CD4-positive, alpha-beta T cell (primary cell): ENCODE data around the gene SYCE3. TPM values are rescaled to one million over a fixed set of nuclear protein-coding genes. Genes with fewer than 3 reads are reported as not detected.
A peak's percentile ranks its signal among the peaks of the same experiment; 100 is the strongest.

Source experiments
- ATAC-seq: fragments of 200-7000 bp; cut with Tn5 transposase; one replicate; pipeline ENCODE4 v1.10.0; 2022; ENCODE audit warnings: mild to moderate bottlenecking; ENCODE audit not compliant: poor library complexity
- CTCF ChIA-PET: fragments of 350-600 bp; sonication (Branson Sonifier 250); formaldehyde crosslinking; loops from one replicate; lab custom pipeline; 2021; ENCODE audit warnings: antibody characterized with exemption, inconsistent platforms; lab: Charles Lee
- POLR2A ChIA-PET: fragments of 350-600 bp; sonication (Branson Sonifier 250); formaldehyde crosslinking; loops from one replicate; lab custom pipeline; 2021; ENCODE audit warnings: antibody characterized with exemption, inconsistent platforms; lab: Charles Lee
- DNase-seq, 14 experiments: peaks; one replicate each; pipeline ENCODE4 v3.0.0-alpha.2; 2013 to 2020; ENCODE audit warnings: mixed read lengths in 2 of 14
- H3K27ac ChIP-seq, 2 donors: one replicate each; pipeline versions ENCODE4 v1.5.1 to v1.7.0; 2013; ENCODE audit warnings: low read length in 2 of 2, low read depth in 1 of 2, mild to moderate bottlenecking in 1 of 2
- H3K27me3 ChIP-seq, 2 experiments: 1 replicate in 1 of 2; 2 replicates in 1 of 2; pipeline versions ENCODE4 v1.6.1 to v1.7.0; 2013; ENCODE audit warnings: low read length in 2 of 2, control low read depth in 1 of 2, mild to moderate bottlenecking in 1 of 2, moderate library complexity in 1 of 2; ENCODE audit not compliant: insufficient read depth in 2 of 2, control insufficient read depth in 1 of 2
- H3K36me3 ChIP-seq: one replicate; pipeline ENCODE4 v1.6.1; 2013; ENCODE audit warnings: low read length, control low read depth; ENCODE audit not compliant: insufficient read depth
- H3K4me1 ChIP-seq: one replicate; pipeline ENCODE4 v1.6.1; 2013; ENCODE audit warnings: low read length, control low read depth; ENCODE audit not compliant: insufficient read depth
- H3K4me3 ChIP-seq: one replicate; pipeline ENCODE4 v1.5.1; 2013; ENCODE audit warnings: mild to moderate bottlenecking, low read length, moderate library complexity
- H3K9me3 ChIP-seq, 2 experiments: 1 replicate in 1 of 2; 2 replicates in 1 of 2; pipeline versions ENCODE4 v1.6.1 to v1.7.0; 2013; ENCODE audit warnings: low read length in 2 of 2, mild to moderate bottlenecking in 2 of 2, control low read depth in 1 of 2, moderate library complexity in 1 of 2; ENCODE audit not compliant: control insufficient read depth in 1 of 2, insufficient read depth in 1 of 2
- H3K27ac Mint-ChIP-seq: one replicate; pipeline ENCODE4 v1.8.0; 2020; ENCODE audit warnings: mixed read lengths
- H3K27me3 Mint-ChIP-seq: one replicate; pipeline ENCODE4 v1.8.0; 2021; ENCODE audit warnings: mixed read lengths
- H3K36me3 Mint-ChIP-seq: one replicate; pipeline ENCODE4 v1.8.0; 2021; ENCODE audit warnings: low read depth, mixed read lengths
- H3K4me1 Mint-ChIP-seq: one replicate; pipeline ENCODE4 v1.8.0; 2021; ENCODE audit warnings: low read depth, mixed read lengths
- H3K4me3 Mint-ChIP-seq: one replicate; pipeline ENCODE4 v1.8.0; 2020; ENCODE audit warnings: mild to moderate bottlenecking, mixed read lengths
- H3K9me3 Mint-ChIP-seq: one replicate; pipeline ENCODE4 v1.8.0; 2020; ENCODE audit warnings: mixed read lengths
- intact Hi-C, 2 experiments: fragments of 100-400 bp; cut with DNase I in 1 of 2; cut with micrococcal nuclease in 1 of 2; formaldehyde crosslinking; loops; one replicate each; pipeline versions ENCODE4 v1.15.1 to v1.9.0; 2023 to 2025; cut with DNase I, micrococcal nuclease
- total RNA-seq, 174 experiments: library from RNA in 2 of 174; stranded (reverse) in 2 of 174; gene quantifications; one replicate each; pipeline ENCODE4 v1.2.3 and lab custom pipeline; 2021 to 2026
- TF ChIP-seq, protein P1 (sequence below): fragments of 200-600 bp; IDR thresholded peaks from one replicate; pipeline ENCODE4 v1.8.0; 2022; ENCODE audit warnings: antibody characterized with exemption, mild to moderate bottlenecking

Gene SYCE3
- total RNA-seq, 2 experiments from 2014 or later, result not detected

- peaks cover 45% of the 10 kb centered on the region for H3K4me1 Mint-ChIP-seq
- Histone ChIP-seq H3K27ac (peak overlapping the region; percentile 90 to 98), H3K4me1 (peaks cover 77% of the 10 kb centered on the region), H3K27me3 (no peaks in the 10 kb centered on the region), H3K4me3 (peak overlapping the region; percentile 80), H3K36me3 (no peaks in the 10 kb centered on the region), H3K9me3 (no peaks in the 10 kb centered on the region)
- ATAC-seq, result no peak
- ChIA-PET POLR2A (interaction anchor here (0.6 to 2.4 kb wide), 5 partner anchors 9 to 32 kb away, joined by 3 to 15 read pairs (median 8); partner anchors contain the start of genes KLHDC7B, LMF2, NCAPH2 and SYCE3), CTCF (no interaction called here)
- no peaks in the 10 kb centered on the region for H3K9me3 Mint-ChIP-seq
- TF ChIP-seq, protein P1, sequence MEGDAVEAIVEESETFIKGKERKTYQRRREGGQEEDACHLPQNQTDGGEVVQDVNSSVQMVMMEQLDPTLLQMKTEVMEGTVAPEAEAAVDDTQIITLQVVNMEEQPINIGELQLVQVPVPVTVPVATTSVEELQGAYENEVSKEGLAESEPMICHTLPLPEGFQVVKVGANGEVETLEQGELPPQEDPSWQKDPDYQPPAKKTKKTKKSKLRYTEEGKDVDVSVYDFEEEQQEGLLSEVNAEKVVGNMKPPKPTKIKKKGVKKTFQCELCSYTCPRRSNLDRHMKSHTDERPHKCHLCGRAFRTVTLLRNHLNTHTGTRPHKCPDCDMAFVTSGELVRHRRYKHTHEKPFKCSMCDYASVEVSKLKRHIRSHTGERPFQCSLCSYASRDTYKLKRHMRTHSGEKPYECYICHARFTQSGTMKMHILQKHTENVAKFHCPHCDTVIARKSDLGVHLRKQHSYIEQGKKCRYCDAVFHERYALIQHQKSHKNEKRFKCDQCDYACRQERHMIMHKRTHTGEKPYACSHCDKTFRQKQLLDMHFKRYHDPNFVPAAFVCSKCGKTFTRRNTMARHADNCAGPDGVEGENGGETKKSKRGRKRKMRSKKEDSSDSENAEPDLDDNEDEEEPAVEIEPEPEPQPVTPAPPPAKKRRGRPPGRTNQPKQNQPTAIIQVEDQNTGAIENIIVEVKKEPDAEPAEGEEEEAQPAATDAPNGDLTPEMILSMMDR, result no peak
- H3K4me3 Mint-ChIP-seq, result peak overlapping the region; percentile 78
- intact Hi-C loops, result loop anchor here in 1 of 2 experiments (2.0 kb wide), 1 partner anchor 14 kb away; the partner anchor contains the start of gene KLHDC7B
- peak in 1 of 14 experiments; percentile 34 for DNase-seq
- peaks cover 13% of the 10 kb centered on the region for H3K27me3 Mint-ChIP-seq
- peak overlapping the region; percentile 88 for H3K27ac Mint-ChIP-seq
- H3K36me3 Mint-ChIP-seq, result peaks cover 4% of the 10 kb centered on the region
These were observed 32.2 kb downstream of the SYCE3 start for GRCh38 chr22:50530580-50530876.

GRCh38 chr22:50529897-50530579, 32.7 kb downstream of the SYCE3 start, which contains the start of gene TYMP:
TSS of gene TYMP (minus strand) at chr22:50530012. CDS start at chr22:50529709, 303 bp downstream.
- Histone ChIP-seq H3K4me1 (peaks cover 77% of the 10 kb centered on the region), H3K27ac (peak within 1 kb of the TSS; percentile 90 to 98)
- POLR2A ChIA-PET, result interaction anchor here (1.0 to 6.7 kb wide), 8 partner anchors 8 to 91 kb away, joined by 3 to 258 read pairs (median 8); partner anchors contain the start of genes CHKB, KLHDC7B, LMF2 and NCAPH2

GRCh38 chr22:50529416-50529896, 33.3 kb downstream of the SYCE3 start:
- Histone ChIP-seq H3K27me3 (no peaks in the 10 kb centered on the region), H3K4me1 (peaks cover 82% of the 10 kb centered on the region), H3K27ac (peak overlapping the region; percentile 21 to 74), H3K4me3 (peak overlapping the region; percentile 80), H3K36me3 (no peaks in the 10 kb centered on the region), H3K9me3 (no peaks in the 10 kb centered on the region)
- Mint-ChIP-seq H3K27ac (no peak overlapping the region), H3K27me3 (peaks cover 13% of the 10 kb centered on the region), H3K4me1 (peaks cover 48% of the 10 kb centered on the region), H3K4me3 (peak overlapping the region; percentile 48), H3K36me3 (peaks cover 10% of the 10 kb centered on the region), H3K9me3 (no peaks in the 10 kb centered on the region)
- intact Hi-C loops, result loop anchor here (5.0 kb wide), 4 partner anchors 33 to 93 kb away; partner anchors contain the start of genes CHKB (in 1 of the 2) and SYCE3 (in 1 of the 2)
- TF ChIP-seq, protein P1, result no peak
- ATAC-seq (no peak), DNase-seq (peak in 1 of 14 experiments; percentile 30)
- ChIA-PET CTCF (interaction anchor here (1.0 to 1.8 kb wide), 2 partner anchors 11 to 34 kb away, joined by 5 to 7 read pairs; partner anchors contain the start of gene SYCE3), POLR2A (interaction anchor here (1.0 to 6.7 kb wide), 9 partner anchors 9 to 92 kb away, joined by 3 to 258 read pairs (median 7); partner anchors contain the start of genes CHKB, KLHDC7B, LMF2 and NCAPH2)

More at GRCh38 chr22:50529897-50530579, 32.7 kb downstream of the SYCE3 start, which contains the start of gene TYMP:
- DNase-seq (peak in 10 of 14 experiments; percentile 49 to 84 (median 72)), ATAC-seq (no peak)
- no peaks in the 10 kb centered on the region for H3K27me3 ChIP-seq
- H3K36me3 ChIP-seq, result no peaks in the 10 kb centered on the region
- Mint-ChIP-seq H3K27me3 (peaks cover 13% of the 10 kb centered on the region), H3K27ac (peak within 1 kb of the TSS; percentile 90), H3K36me3 (peaks cover 4% of the 10 kb centered on the region), H3K4me1 (peaks cover 45% of the 10 kb centered on the region), H3K9me3 (no peaks in the 10 kb centered on the region), H3K4me3 (peak within 1 kb of the TSS; percentile 87)
- H3K9me3 ChIP-seq, result no peaks in the 10 kb centered on the region
- CTCF ChIA-PET, result interaction anchor here (1.0 to 1.8 kb wide), 2 partner anchors 10 to 33 kb away, joined by 5 to 7 read pairs; partner anchors contain the start of gene SYCE3
- TF ChIP-seq, protein P1, result no peak
- H3K4me3 ChIP-seq, result peak within 1 kb of the TSS; percentile 80
- intact Hi-C loops, result loop anchor here (2.0 to 5.0 kb wide), 5 partner anchors 15 to 92 kb away; partner anchors contain the start of genes CHKB (in 1 of the 2), KLHDC7B (in 1 of the 2) and SYCE3 (in 1 of the 2)
